ENCODE data around the gene CNTLN.
"Not testable (repeated sequence)": the region's sequence is repeated elsewhere in the genome, so short reads cannot be mapped to it uniquely, and the experiment has no call there.

Gene CNTLN

GRCh38 chr9:17246770-17247169 lies 111.9 kb downstream of the CNTLN start:
- no peaks in the 10 kb centered on the region for H3K36me3 ChIP-seq (ENCODE audit: insufficient read depth, low read length)
- no peaks in the 10 kb centered on the region for H3F3A ChIP-seq (ENCODE audit: insufficient read depth, low read length)
- H3K4me3 ChIP-seq (ENCODE audit: low read depth, low read length, poor library complexity, severe bottlenecking) = no peak overlapping the region
- no peaks in the 10 kb centered on the region for H3K9me2 ChIP-seq (ENCODE audit: low read depth, low read length)
- no peak overlapping the region for H3K9ac ChIP-seq (ENCODE audit: low read length)
- H3K9me3 ChIP-seq (ENCODE audit: low read length) = 0 out of 2 replicates have a peak, but pooled peaks cover 3% of the 10 kb centered on the region
- H3K4me2 ChIP-seq (ENCODE audit: low read length) = no peak overlapping the region
- no peaks in the 10 kb centered on the region for H3K79me2 ChIP-seq (ENCODE audit: insufficient read depth, low read length)
- H2AFZ ChIP-seq (ENCODE audit: low read length) = no peak overlapping the region
- H3K4me1 ChIP-seq (ENCODE audit: insufficient read depth, low read length, severe bottlenecking) = no peaks in the 10 kb centered on the region
- H3K27ac ChIP-seq (ENCODE audit: low read depth, low read length, poor library complexity, severe bottlenecking) = no peak overlapping the region
- no peaks in the 10 kb centered on the region for H4K20me1 ChIP-seq (ENCODE audit: insufficient read depth, low read length)
- H3K27me3 ChIP-seq (ENCODE audit: insufficient read depth, low read length) = no peaks in the 10 kb centered on the region
- TF ChIP-seq EZH2 (IDR thresholded peaks at IDR 0.05; ENCODE audit: borderline replicate concordance, low read length) (no peak), CTCF (IDR thresholded peaks at IDR 0.05; ENCODE audit: low read length) (no peak)

GRCh38 chr9:17251100-17251499 lies 116.3 kb downstream of the CNTLN start:
- Histone ChIP-seq H3K9ac (ENCODE audit: low read length) (no peak overlapping the region), H3K36me3 (ENCODE audit: insufficient read depth, low read length) (no peaks in the 10 kb centered on the region), H3K27me3 (ENCODE audit: insufficient read depth, low read length) (no peaks in the 10 kb centered on the region), H3K4me3 (ENCODE audit: low read depth, low read length, poor library complexity, severe bottlenecking) (no peak overlapping the region), H3K27ac (ENCODE audit: low read depth, low read length, poor library complexity, severe bottlenecking) (no peak overlapping the region), H3K9me2 (ENCODE audit: low read depth, low read length) (no peaks in the 10 kb centered on the region), H4K20me1 (ENCODE audit: insufficient read depth, low read length) (no peaks in the 10 kb centered on the region), H3K4me2 (ENCODE audit: low read length) (no peak overlapping the region), H3K4me1 (ENCODE audit: insufficient read depth, low read length, severe bottlenecking) (no peaks in the 10 kb centered on the region), H3F3A (ENCODE audit: insufficient read depth, low read length) (no peaks in the 10 kb centered on the region), H3K9me3 (ENCODE audit: low read length) (0 out of 2 replicates have a peak, but pooled peaks cover 3% of the 10 kb centered on the region), H3K79me2 (ENCODE audit: insufficient read depth, low read length) (no peaks in the 10 kb centered on the region), H2AFZ (ENCODE audit: low read length) (no peak overlapping the region)
- TF ChIP-seq EZH2 (IDR thresholded peaks at IDR 0.05; ENCODE audit: borderline replicate concordance, low read length) (no peak), CTCF (IDR thresholded peaks at IDR 0.05; ENCODE audit: low read length) (no peak)

- H3K4me1 ChIP-seq (ENCODE audit: insufficient read depth, low read length, severe bottlenecking); H3F3A ChIP-seq (ENCODE audit: insufficient read depth, low read length); H3K36me3 ChIP-seq (ENCODE audit: insufficient read depth, low read length); H4K20me1 ChIP-seq (ENCODE audit: insufficient read depth, low read length); H3K79me2 ChIP-seq (ENCODE audit: insufficient read depth, low read length); H3K4me3 ChIP-seq (ENCODE audit: low read depth, low read length, poor library complexity, severe bottlenecking); H3K9ac ChIP-seq (ENCODE audit: low read length); H3K27me3 ChIP-seq (ENCODE audit: insufficient read depth, low read length); H2AFZ ChIP-seq (ENCODE audit: low read length); H3K27ac ChIP-seq (ENCODE audit: low read depth, low read length, poor library complexity, severe bottlenecking); H3K4me2 ChIP-seq (ENCODE audit: low read length); H3K9me2 ChIP-seq (ENCODE audit: low read depth, low read length); H3K9me3 ChIP-seq (ENCODE audit: low read length): not testable (repeated sequence)
Measured at GRCh38 chr9:17268531-17269188, 133.8 kb downstream of the CNTLN start.

GRCh38 chr9:17269799-17270198 lies 135.0 kb downstream of the CNTLN start:
- Histone ChIP-seq H3K9me3 (ENCODE audit: low read length) (no peaks in the 10 kb centered on the region), H3K4me1 (ENCODE audit: insufficient read depth, low read length, severe bottlenecking) (no peaks in the 10 kb centered on the region), H3K27me3 (ENCODE audit: insufficient read depth, low read length) (no peaks in the 10 kb centered on the region), H2AFZ (ENCODE audit: low read length) (no peak overlapping the region), H3K79me2 (ENCODE audit: insufficient read depth, low read length) (no peaks in the 10 kb centered on the region), H3K4me3 (ENCODE audit: low read depth, low read length, poor library complexity, severe bottlenecking) (no peak overlapping the region), H3K27ac (ENCODE audit: low read depth, low read length, poor library complexity, severe bottlenecking) (no peak overlapping the region), H3K9ac (ENCODE audit: low read length) (no peak overlapping the region), H4K20me1 (ENCODE audit: insufficient read depth, low read length) (no peaks in the 10 kb centered on the region), H3K4me2 (ENCODE audit: low read length) (no peak overlapping the region), H3K9me2 (ENCODE audit: low read depth, low read length) (no peaks in the 10 kb centered on the region; the same call in 1 of the 2 replicates), H3K36me3 (ENCODE audit: insufficient read depth, low read length) (no peaks in the 10 kb centered on the region), H3F3A (ENCODE audit: insufficient read depth, low read length) (no peaks in the 10 kb centered on the region)
- TF ChIP-seq CTCF (IDR thresholded peaks at IDR 0.05; ENCODE audit: low read length) (no peak), EZH2 (IDR thresholded peaks at IDR 0.05; ENCODE audit: borderline replicate concordance, low read length) (no peak)

Measured in OCI-LY1 (cell line).